PFSK-1 (cell line): ENCODE data around the gene FOLR3.

Experiments used
- FOXP2 ChIP-seq: optimal IDR thresholded peaks from 2 replicates; pipeline ENCODE3; 2011; ENCODE audit warnings: borderline replicate concordance, control low read depth, inconsistent platforms; ENCODE audit not compliant: insufficient read depth; ENCODE audit errors: extremely low read length, extremely low read depth
- POLR2AphosphoS5 ChIP-seq: IDR thresholded peaks from 2 replicates; pipeline ENCODE4 v1.6.1; 2012; ENCODE audit warnings: low read depth, mild to moderate bottlenecking, control low read depth, low read length, moderate library complexity
- SIN3A ChIP-seq: IDR thresholded peaks from 2 replicates; pipeline ENCODE4 v1.6.1; 2012; ENCODE audit warnings: mild to moderate bottlenecking, low read length, moderate library complexity, borderline replicate concordance; ENCODE audit not compliant: insufficient read depth
- TAF1 ChIP-seq: IDR thresholded peaks from 2 replicates; pipeline ENCODE4 v1.6.1; 2012; ENCODE audit warnings: low read length, control low read depth, borderline replicate concordance; ENCODE audit not compliant: insufficient read depth
- TF ChIP-seq, protein P1 (sequence below), 2 experiments: IDR thresholded peaks; 2 replicates each; pipeline versions ENCODE4 v1.6.1 to v1.8.0; 2011 to 2012; ENCODE audit warnings: low read depth in 2 of 2, low read length in 2 of 2, control low read depth in 1 of 2, inconsistent platforms in 1 of 2, mild to moderate bottlenecking in 1 of 2, moderate library complexity in 1 of 2; ENCODE audit not compliant: insufficient read depth in 1 of 2

DNA sequence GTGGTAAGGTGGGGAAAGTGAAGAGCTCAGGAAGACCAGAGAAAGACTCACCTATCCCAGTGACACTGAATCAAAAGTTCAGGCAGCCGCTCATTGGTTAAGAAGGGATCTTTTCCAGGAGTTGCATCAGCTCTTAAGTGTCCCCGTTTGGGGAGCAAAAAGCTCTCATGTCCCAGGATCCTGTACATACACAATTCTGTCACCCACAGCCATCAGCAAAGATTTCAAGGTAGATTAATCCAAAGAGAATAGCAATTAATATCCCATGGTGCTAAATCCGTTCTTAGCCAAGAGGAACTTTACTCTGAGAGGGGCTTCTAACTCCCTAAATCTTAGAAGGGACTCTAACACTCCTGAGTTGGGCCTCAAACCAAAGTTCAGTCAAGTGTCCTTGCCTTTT lies 19.3 kb downstream of the FOLR3 start:
- TF ChIP-seq SIN3A (no peak), POLR2AphosphoS5 (no peak), FOXP2 (no peak), TAF1 (no peak)
- TF ChIP-seq, protein P1, sequence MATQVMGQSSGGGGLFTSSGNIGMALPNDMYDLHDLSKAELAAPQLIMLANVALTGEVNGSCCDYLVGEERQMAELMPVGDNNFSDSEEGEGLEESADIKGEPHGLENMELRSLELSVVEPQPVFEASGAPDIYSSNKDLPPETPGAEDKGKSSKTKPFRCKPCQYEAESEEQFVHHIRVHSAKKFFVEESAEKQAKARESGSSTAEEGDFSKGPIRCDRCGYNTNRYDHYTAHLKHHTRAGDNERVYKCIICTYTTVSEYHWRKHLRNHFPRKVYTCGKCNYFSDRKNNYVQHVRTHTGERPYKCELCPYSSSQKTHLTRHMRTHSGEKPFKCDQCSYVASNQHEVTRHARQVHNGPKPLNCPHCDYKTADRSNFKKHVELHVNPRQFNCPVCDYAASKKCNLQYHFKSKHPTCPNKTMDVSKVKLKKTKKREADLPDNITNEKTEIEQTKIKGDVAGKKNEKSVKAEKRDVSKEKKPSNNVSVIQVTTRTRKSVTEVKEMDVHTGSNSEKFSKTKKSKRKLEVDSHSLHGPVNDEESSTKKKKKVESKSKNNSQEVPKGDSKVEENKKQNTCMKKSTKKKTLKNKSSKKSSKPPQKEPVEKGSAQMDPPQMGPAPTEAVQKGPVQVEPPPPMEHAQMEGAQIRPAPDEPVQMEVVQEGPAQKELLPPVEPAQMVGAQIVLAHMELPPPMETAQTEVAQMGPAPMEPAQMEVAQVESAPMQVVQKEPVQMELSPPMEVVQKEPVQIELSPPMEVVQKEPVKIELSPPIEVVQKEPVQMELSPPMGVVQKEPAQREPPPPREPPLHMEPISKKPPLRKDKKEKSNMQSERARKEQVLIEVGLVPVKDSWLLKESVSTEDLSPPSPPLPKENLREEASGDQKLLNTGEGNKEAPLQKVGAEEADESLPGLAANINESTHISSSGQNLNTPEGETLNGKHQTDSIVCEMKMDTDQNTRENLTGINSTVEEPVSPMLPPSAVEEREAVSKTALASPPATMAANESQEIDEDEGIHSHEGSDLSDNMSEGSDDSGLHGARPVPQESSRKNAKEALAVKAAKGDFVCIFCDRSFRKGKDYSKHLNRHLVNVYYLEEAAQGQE (IDR thresholded peaks at IDR 0.05; ENCODE audit: insufficient read depth in 1 of 2, low read depth in 2 of 2, low read length in 2 of 2), result no peak
